ENCODE data around the gene FSTL1. TPM values are rescaled to one million over a fixed set of nuclear protein-coding genes. Genes with fewer than 3 reads are reported as not detected.
A peak's percentile ranks its signal among the peaks of the same experiment; 100 is the strongest.

The FSTL1 gene
- total and polyA plus RNA-seq, 11 donors, result 43.8 to 667 (median 179) TPM

GRCh38 chr3:120442975-120443517 is 7.7 kb downstream of the FSTL1 start:
- intact Hi-C loops (cut with DNase I), result loop anchor here in 1 of 10 donors (10.0 kb wide), 1 partner anchor 112 kb away; no protein-coding TSS in a partner anchor
- Histone ChIP-seq H3K27me3 (no peaks in the 10 kb centered on the region), H3K27ac (peak overlapping the region in 7 of 12 donors; percentile 9 to 66 (median 26)), H3K4me3 (no peak overlapping the region), H3K9me3 (no peaks in the 10 kb centered on the region), H3K4me1 (peaks cover 10 to 98% (median 79%) of the 10 kb centered on the region in 12 donors), H3K36me3 (peaks cover 0 to 50% (median 16%) of the 10 kb centered on the region in 9 donors)
- WGBS, 4 donors, result 57 to 65% (median 64%) methylated on average over 1 to 2 of the region's 2 CpGs
- TF ChIP-seq CTCF (IDR thresholded peaks at IDR 0.05) (peak in 7 of 12 donors; percentile 8 to 33 (median 16)), POLR2A (IDR thresholded peaks at IDR 0.05) (no peak)
- ATAC-seq (no peak), DNase-seq (no peak)

GRCh38 chr3:120441776-120442175 is 9.0 kb downstream of the FSTL1 start:
- TF ChIP-seq CTCF (IDR thresholded peaks at IDR 0.05), result no peak
- TF ChIP-seq POLR2A (IDR thresholded peaks at IDR 0.05), result no peak
- ATAC-seq (no peak), DNase-seq (no peak)
- Histone ChIP-seq H3K9me3 (no peaks in the 10 kb centered on the region), H3K27ac (peak overlapping the region in 9 of 12 donors; percentile 1 to 76 (median 24)), H3K27me3 (no peaks in the 10 kb centered on the region), H3K36me3 (peaks cover 0 to 47% (median 18%) of the 10 kb centered on the region in 9 donors), H3K4me3 (no peak overlapping the region), H3K4me1 (peaks cover 10 to 98% (median 78%) of the 10 kb centered on the region in 12 donors)
- 50 to 54% (median 52%) methylated on average over 4 of the region's 4 CpGs for WGBS, 4 donors
- intact Hi-C loops (cut with DNase I), result loop anchor here in 1 of 10 donors (10.0 kb wide), 1 partner anchor 113 kb away; no protein-coding TSS in a partner anchor

GRCh38 chr3:120440762-120441161 is 10.0 kb downstream of the FSTL1 start:
- Histone ChIP-seq H3K27me3 (no peaks in the 10 kb centered on the region), H3K27ac (peak overlapping the region in 9 of 12 donors; percentile 3 to 76 (median 41)), H3K9me3 (no peaks in the 10 kb centered on the region), H3K4me1 (peaks cover 10 to 98% (median 79%) of the 10 kb centered on the region in 12 donors), H3K4me3 (no peak overlapping the region), H3K36me3 (peaks cover 0 to 44% (median 18%) of the 10 kb centered on the region in 9 donors)
- intact Hi-C loops (cut with DNase I), result loop anchor here in 1 of 10 donors (10.0 kb wide), 1 partner anchor 114 kb away; no protein-coding TSS in a partner anchor
- TF ChIP-seq CTCF (IDR thresholded peaks at IDR 0.05) (no peak), POLR2A (IDR thresholded peaks at IDR 0.05) (no peak)
- DNase-seq (no peak), ATAC-seq (peak in 1 of 4 donors; percentile 7)
- 30 to 46% (median 38%) methylated on average over 3 of the region's 3 CpGs for WGBS, 4 donors

DNA sequence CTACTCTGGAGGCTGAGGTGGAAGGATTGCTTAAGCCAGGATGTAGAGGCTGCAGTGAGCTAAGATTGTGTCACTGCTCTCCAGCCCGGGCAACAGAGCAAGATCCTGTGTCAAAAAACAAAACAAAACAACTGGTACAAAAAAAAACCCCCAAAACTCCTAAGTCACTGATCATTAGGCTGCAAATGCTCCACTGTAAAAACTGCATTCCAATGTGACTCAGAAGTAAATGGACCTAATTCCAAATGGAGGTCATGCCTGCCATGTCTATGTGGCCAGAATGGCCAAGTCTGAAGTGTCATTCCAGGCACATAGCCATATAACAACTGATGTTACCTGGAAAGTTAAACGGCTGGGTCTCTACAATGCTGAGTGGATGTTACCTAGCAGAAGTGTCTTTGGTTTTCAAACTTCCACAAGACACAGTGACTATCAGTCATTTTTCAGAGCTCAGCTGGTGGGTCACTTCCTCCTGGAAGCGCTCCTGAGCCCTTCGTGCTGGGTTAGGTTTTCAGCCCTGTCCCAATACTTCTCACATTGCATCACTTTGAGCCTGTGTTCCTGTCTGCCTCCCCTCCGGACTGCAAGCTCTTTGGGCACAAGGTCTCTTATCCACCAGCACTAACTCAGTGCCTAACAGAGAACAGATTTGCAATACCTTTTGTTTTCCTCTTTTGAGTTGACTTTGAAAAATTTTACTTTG is 10.6 kb downstream of the FSTL1 start:
- peaks cover 14 to 99% (median 83%) of the 10 kb centered on the region in 12 donors for H3K4me1 ChIP-seq
- intact Hi-C loops (cut with DNase I), result loop anchor here in 1 of 10 donors (10.0 kb wide), 1 partner anchor 115 kb away; no protein-coding TSS in a partner anchor
- no peak for DNase-seq
- TF ChIP-seq POLR2A (IDR thresholded peaks at IDR 0.05), result no peak
- no peak for TF ChIP-seq CTCF (IDR thresholded peaks at IDR 0.05)
- H3K27me3 ChIP-seq, result no peaks in the 10 kb centered on the region
- ATAC-seq, result peak in 1 of 4 donors; percentile 4
- peak overlapping the region in 11 of 12 donors; percentile 30 to 87 (median 70) for H3K27ac ChIP-seq
- 56 to 73% (median 64%) methylated on average over 5 of the region's 5 CpGs for WGBS, 4 donors
- peaks cover 0 to 42% (median 18%) of the 10 kb centered on the region in 9 donors for H3K36me3 ChIP-seq
- no peak overlapping the region for H3K4me3 ChIP-seq
- H3K9me3 ChIP-seq, result no peaks in the 10 kb centered on the region

Data from heart left ventricle (tissue), 16 donors.